HG03565 (cell line): ENCODE measurements around the gene MEN1.

ENCODE experiments used
- ATAC-seq: cut with Tn5 transposase; IDR thresholded peaks from one replicate; pipeline ENCODE4 v1.9.1; 2021; ENCODE audit warnings: mild to moderate bottlenecking, moderate library complexity; ENCODE audit not compliant: unreplicated experiment

MEN1 gene

GRCh38 chr11:64803158-64803845 is 7.0 kb downstream of the MEN1 start, which contains the start of gene MAP4K2:
MAP4K2 (minus strand) TSS chr11:64803214; CDS start chr11:64803149, 65 bp downstream.
- ATAC-seq = no peak

GRCh38 chr11:64802370-64803157 is 7.8 kb downstream of the MEN1 start:
- no peak for ATAC-seq

- ATAC-seq = no peak
These were observed 8.6 kb downstream of the MEN1 start for GRCh38 chr11:64801561-64802369.

GRCh38 chr11:64801158-64801464 is 9.2 kb downstream of the MEN1 start:
- no peak for ATAC-seq

GRCh38 chr11:64800303-64801157 is 9.8 kb downstream of the MEN1 start:
- ATAC-seq = no peak

- ATAC-seq = no peak
These were observed 10.6 kb downstream of the MEN1 start for GRCh38 chr11:64799623-64800302.

- ATAC-seq = no peak
These were observed 11.1 kb downstream of the MEN1 start for GRCh38 chr11:64799256-64799622.

- ATAC-seq = no peak
These were observed 13.4 kb downstream of the MEN1 start for GRCh38 chr11:64796757-64797541.

- ATAC-seq = no peak
These were observed 14.1 kb downstream of the MEN1 start for GRCh38 chr11:64796047-64796756.

GRCh38 chr11:64794526-64794925 is 15.8 kb downstream of the MEN1 start:
- ATAC-seq = no peak

- no peak for ATAC-seq
These were observed 16.8 kb downstream of the MEN1 start for GRCh38 chr11:64793271-64794160.

GRCh38 chr11:64792482-64792881 is 17.9 kb downstream of the MEN1 start:
- no peak for ATAC-seq

GRCh38 chr11:64791781-64792291 is 18.5 kb downstream of the MEN1 start:
- no peak for ATAC-seq

GRCh38 chr11:64790205-64791095 is 19.9 kb downstream of the MEN1 start:
- ATAC-seq = no peak

GRCh38 chr11:64789331-64790204 is 20.8 kb downstream of the MEN1 start:
- no peak for ATAC-seq
